ENCODE results near the gene CMIP. TPM values are rescaled to one million over a fixed set of nuclear protein-coding genes. Genes with fewer than 3 reads are reported as not detected.

The CMIP gene
- total RNA-seq, 2 donors from 2014 or later: 7.7 to 19.2 TPM

DNA sequence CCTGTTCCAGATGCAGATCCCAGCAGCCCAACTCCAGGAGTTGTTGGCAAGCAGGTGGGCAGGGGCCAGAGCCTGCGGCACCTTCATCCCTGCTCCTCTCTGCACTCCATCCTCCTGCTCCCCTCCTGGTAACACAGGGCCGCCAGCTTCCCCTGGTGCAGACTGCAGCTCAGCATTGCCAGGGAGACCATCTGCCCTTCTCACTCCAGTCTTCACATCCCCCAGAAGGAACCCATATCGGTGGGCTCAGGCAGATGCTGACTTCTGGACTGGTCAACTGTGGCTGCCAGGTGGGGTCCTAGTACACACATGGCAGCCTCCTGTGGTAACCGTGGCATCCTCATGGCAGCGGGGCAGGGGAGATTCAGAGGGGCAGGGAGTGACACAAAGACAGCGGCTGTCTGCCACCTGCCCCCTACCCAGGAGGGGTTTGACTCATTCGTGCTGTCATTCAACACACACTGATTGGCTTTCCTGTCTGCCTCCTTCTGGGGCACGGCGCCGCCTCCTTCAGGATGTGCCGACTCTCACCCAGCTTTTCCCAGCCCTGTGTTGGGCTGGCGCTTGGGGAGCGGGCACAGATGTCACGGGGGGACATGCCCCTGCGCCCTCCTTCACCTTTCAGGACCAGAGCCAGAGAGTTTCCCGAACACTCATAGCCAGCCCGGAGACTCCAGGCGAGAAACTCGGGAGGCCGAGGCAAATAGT is 120.9 kb downstream of the CMIP start:
- no peak for DNase-seq (ENCODE audit: low spot score)
- H3K27me3 ChIP-seq: no peaks in the 10 kb centered on the region
- peaks cover 0 to 27% of the 10 kb centered on the region in 2 donors for H3K4me1 ChIP-seq
- no peaks in the 10 kb centered on the region for H3K9me3 ChIP-seq
- H3K36me3 ChIP-seq: no peaks in the 10 kb centered on the region
- H3K27ac ChIP-seq: no peak overlapping the region
- H3K4me3 ChIP-seq: no peak overlapping the region
- TF ChIP-seq, protein P1, sequence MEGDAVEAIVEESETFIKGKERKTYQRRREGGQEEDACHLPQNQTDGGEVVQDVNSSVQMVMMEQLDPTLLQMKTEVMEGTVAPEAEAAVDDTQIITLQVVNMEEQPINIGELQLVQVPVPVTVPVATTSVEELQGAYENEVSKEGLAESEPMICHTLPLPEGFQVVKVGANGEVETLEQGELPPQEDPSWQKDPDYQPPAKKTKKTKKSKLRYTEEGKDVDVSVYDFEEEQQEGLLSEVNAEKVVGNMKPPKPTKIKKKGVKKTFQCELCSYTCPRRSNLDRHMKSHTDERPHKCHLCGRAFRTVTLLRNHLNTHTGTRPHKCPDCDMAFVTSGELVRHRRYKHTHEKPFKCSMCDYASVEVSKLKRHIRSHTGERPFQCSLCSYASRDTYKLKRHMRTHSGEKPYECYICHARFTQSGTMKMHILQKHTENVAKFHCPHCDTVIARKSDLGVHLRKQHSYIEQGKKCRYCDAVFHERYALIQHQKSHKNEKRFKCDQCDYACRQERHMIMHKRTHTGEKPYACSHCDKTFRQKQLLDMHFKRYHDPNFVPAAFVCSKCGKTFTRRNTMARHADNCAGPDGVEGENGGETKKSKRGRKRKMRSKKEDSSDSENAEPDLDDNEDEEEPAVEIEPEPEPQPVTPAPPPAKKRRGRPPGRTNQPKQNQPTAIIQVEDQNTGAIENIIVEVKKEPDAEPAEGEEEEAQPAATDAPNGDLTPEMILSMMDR (IDR thresholded peaks at IDR 0.05): no peak

GRCh38 chr16:81566086-81567007 is 121.7 kb downstream of the CMIP start:
- no peaks in the 10 kb centered on the region for H3K9me3 ChIP-seq
- TF ChIP-seq, protein P1 (IDR thresholded peaks at IDR 0.05): no peak

GRCh38 chr16:81567087-81567486 is 122.5 kb downstream of the CMIP start:
- Histone ChIP-seq H3K9me3 (no peaks in the 10 kb centered on the region), H3K27me3 (no peaks in the 10 kb centered on the region), H3K27ac (no peak overlapping the region), H3K4me1 (peaks cover 0 to 23% of the 10 kb centered on the region in 2 donors), H3K4me3 (no peak overlapping the region), H3K36me3 (no peaks in the 10 kb centered on the region)
- TF ChIP-seq, protein P1 (IDR thresholded peaks at IDR 0.05): no peak
- no peak for DNase-seq (ENCODE audit: low spot score)

More at GRCh38 chr16:81566086-81567007, 121.7 kb downstream of the CMIP start:
- no peak overlapping the region for H3K4me3 ChIP-seq
- no peak for DNase-seq (ENCODE audit: low spot score)
- H3K36me3 ChIP-seq: no peaks in the 10 kb centered on the region
- no peak overlapping the region for H3K27ac ChIP-seq
- no peaks in the 10 kb centered on the region for H3K27me3 ChIP-seq
- H3K4me1 ChIP-seq: peaks cover 0 to 27% of the 10 kb centered on the region in 2 donors

- Histone ChIP-seq H3K4me1 (peaks cover 0 to 18% of the 10 kb centered on the region in 2 donors), H3K27me3 (no peaks in the 10 kb centered on the region), H3K27ac (no peak overlapping the region), H3K36me3 (no peaks in the 10 kb centered on the region), H3K9me3 (no peaks in the 10 kb centered on the region), H3K4me3 (no peak overlapping the region)
- TF ChIP-seq, protein P1 (IDR thresholded peaks at IDR 0.05): no peak
- no peak for DNase-seq (ENCODE audit: low spot score)
Measured at GRCh38 chr16:81567987-81568748, 123.6 kb downstream of the CMIP start.

DNA sequence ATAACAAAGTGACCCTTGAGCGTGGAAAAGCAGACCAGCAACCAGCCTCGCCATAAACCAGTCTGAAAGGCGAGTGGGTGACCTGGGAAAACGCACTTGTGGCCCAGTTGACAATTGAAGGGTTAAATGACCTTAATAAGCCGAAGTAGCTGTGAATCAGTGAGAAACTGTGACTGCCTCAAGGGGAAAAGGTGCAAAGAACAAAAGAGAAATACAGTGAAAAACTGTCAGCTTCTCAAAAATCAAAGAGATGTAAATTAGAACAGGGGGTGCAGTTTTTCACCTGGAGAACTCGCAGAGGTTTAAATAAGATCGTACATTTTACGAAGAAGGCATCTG is 124.1 kb downstream of the CMIP start:
- H3K4me3 ChIP-seq: no peak overlapping the region
- no peaks in the 10 kb centered on the region for H3K9me3 ChIP-seq
- no peaks in the 10 kb centered on the region for H3K36me3 ChIP-seq
- TF ChIP-seq, protein P1 (IDR thresholded peaks at IDR 0.05): no peak
- no peaks in the 10 kb centered on the region for H3K27me3 ChIP-seq
- no peak for DNase-seq (ENCODE audit: low spot score)
- no peak overlapping the region for H3K27ac ChIP-seq
- peaks cover 0 to 18% of the 10 kb centered on the region in 2 donors for H3K4me1 ChIP-seq

Measured in right atrium auricular region (tissue), 2 donors.